Neural progenitor cell (in vitro differentiated cells): Measurements from ENCODE around the gene RPS6KA5.

ENCODE experiments used
- EZH2phosphoT487 ChIP-seq: fragments of 200-600 bp; sonication (generic); IDR thresholded peaks from 2 replicates; pipeline ENCODE4 v1.6.1; 2017; ENCODE audit warnings: antibody characterized with exemption
- TF ChIP-seq, protein P1 (sequence below): fragments of 200-600 bp; sonication (generic); IDR thresholded peaks from 2 replicates; pipeline ENCODE4 v1.5.1; 2017; ENCODE audit warnings: antibody characterized with exemption, mild to moderate bottlenecking

DNA sequence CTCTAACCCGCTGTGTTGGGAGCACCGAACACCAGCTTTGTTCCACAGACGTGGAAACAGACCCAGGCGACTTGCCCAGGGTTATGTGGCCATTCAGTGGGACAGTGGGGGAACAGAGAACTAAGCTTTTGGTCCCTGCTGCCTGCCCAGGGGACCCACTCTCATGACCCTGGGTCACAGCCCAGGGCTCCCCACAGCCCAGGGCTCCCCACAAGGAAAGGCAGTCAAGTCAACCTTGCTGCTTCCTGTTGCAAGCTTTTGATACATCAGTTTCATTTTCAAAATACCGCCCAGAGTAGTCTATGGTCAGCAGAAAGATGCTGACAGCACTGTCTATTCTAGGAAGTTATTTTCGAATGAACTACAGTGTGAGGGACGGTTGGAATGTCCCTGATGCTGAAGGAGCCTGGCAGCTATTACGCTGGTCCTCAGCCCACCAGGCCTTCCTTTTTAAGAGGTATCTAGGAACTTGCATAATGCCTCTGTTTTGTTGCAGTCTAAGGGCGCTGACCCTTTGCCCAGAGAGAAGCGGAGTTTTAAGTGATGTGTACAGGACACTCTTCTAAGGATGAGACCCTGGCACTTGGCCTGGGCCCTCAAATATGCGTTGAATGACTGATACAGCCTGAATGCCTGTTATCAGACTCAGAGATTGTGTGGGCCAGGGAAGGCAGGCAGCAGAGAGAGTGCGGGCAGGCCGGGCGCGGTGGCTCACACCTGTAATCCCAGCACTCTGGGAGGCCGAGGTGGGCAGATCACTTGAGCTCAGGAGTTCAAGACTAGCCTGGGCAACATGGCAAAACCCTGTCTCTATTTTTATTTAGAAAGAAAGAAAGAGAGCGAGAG is 231.6 kb downstream of the RPS6KA5 start:
- TF ChIP-seq, protein P1, sequence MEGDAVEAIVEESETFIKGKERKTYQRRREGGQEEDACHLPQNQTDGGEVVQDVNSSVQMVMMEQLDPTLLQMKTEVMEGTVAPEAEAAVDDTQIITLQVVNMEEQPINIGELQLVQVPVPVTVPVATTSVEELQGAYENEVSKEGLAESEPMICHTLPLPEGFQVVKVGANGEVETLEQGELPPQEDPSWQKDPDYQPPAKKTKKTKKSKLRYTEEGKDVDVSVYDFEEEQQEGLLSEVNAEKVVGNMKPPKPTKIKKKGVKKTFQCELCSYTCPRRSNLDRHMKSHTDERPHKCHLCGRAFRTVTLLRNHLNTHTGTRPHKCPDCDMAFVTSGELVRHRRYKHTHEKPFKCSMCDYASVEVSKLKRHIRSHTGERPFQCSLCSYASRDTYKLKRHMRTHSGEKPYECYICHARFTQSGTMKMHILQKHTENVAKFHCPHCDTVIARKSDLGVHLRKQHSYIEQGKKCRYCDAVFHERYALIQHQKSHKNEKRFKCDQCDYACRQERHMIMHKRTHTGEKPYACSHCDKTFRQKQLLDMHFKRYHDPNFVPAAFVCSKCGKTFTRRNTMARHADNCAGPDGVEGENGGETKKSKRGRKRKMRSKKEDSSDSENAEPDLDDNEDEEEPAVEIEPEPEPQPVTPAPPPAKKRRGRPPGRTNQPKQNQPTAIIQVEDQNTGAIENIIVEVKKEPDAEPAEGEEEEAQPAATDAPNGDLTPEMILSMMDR, result no peak
- TF ChIP-seq EZH2phosphoT487, result no peak
